ENCODE measurements around the gene KSR2. TPM values are rescaled to one million over a fixed set of nuclear protein-coding genes. Genes with fewer than 3 reads are reported as not detected.
"Not testable (repeated sequence)": the region's sequence is repeated elsewhere in the genome, so short reads cannot be mapped to it uniquely, and the experiment has no call there.

Gene KSR2
- total RNA-seq, 1 donor from 2014 or later = 2.0 TPM

GRCh38 chr12:117645473-117645872 lies 323.3 kb downstream of the KSR2 start:
- H3K9me3 Mint-ChIP-seq = no peaks in the 10 kb centered on the region
- no peaks in the 10 kb centered on the region for H3K36me3 Mint-ChIP-seq

GRCh38 chr12:117643971-117644370 lies 324.8 kb downstream of the KSR2 start:
- Mint-ChIP-seq H3K4me3 (no peak overlapping the region), H3K36me3 (no peaks in the 10 kb centered on the region), H3K9me3 (no peaks in the 10 kb centered on the region), H3K27ac (no peak overlapping the region), H3K4me1 (ENCODE audit: unreplicated experiment) (peaks cover 9% of the 10 kb centered on the region), H3K27me3 (peaks cover 27% of the 10 kb centered on the region)
- DNase-seq (ENCODE audit: extremely low spot score, unreplicated experiment) = no peak
- no peak for TF ChIP-seq CTCF (conservative IDR thresholded peaks at IDR 0.05)

More at GRCh38 chr12:117645473-117645872, 323.3 kb downstream of the KSR2 start:
- DNase-seq (ENCODE audit: extremely low spot score, unreplicated experiment) = no peak
- H3K27ac Mint-ChIP-seq = no peak overlapping the region
- H3K4me3 Mint-ChIP-seq = no peak overlapping the region
- TF ChIP-seq CTCF (conservative IDR thresholded peaks at IDR 0.05) = no peak
- peaks cover 9% of the 10 kb centered on the region for H3K4me1 Mint-ChIP-seq (ENCODE audit: unreplicated experiment)
- H3K27me3 Mint-ChIP-seq = peaks cover 27% of the 10 kb centered on the region

GRCh38 chr12:117641885-117642284 lies 326.9 kb downstream of the KSR2 start:
- Mint-ChIP-seq H3K4me1 (ENCODE audit: unreplicated experiment) (peaks cover 4% of the 10 kb centered on the region), H3K27me3 (peaks cover 22% of the 10 kb centered on the region), H3K36me3 (no peaks in the 10 kb centered on the region), H3K4me3 (no peak overlapping the region), H3K27ac (no peak overlapping the region), H3K9me3 (no peaks in the 10 kb centered on the region)
- DNase-seq (ENCODE audit: extremely low spot score, unreplicated experiment) = no peak
- TF ChIP-seq CTCF (conservative IDR thresholded peaks at IDR 0.05) = no peak

GRCh38 chr12:117640511-117640910 lies 328.3 kb downstream of the KSR2 start:
- no peak for DNase-seq (ENCODE audit: extremely low spot score, unreplicated experiment)
- no peaks in the 10 kb centered on the region for H3K4me1 Mint-ChIP-seq (ENCODE audit: unreplicated experiment)
- no peak for TF ChIP-seq CTCF (conservative IDR thresholded peaks at IDR 0.05)
- no peak overlapping the region for H3K27ac Mint-ChIP-seq
- H3K27me3 Mint-ChIP-seq = peaks cover 14% of the 10 kb centered on the region
- H3K4me3 Mint-ChIP-seq = no peak overlapping the region
- no peaks in the 10 kb centered on the region for H3K9me3 Mint-ChIP-seq
- H3K36me3 Mint-ChIP-seq = no peaks in the 10 kb centered on the region

- H3K27ac Mint-ChIP-seq = no peak overlapping the region
- no peak for TF ChIP-seq CTCF (conservative IDR thresholded peaks at IDR 0.05)
- H3K36me3 Mint-ChIP-seq = no peaks in the 10 kb centered on the region
- no peaks in the 10 kb centered on the region for H3K4me1 Mint-ChIP-seq (ENCODE audit: unreplicated experiment)
- peaks cover 17% of the 10 kb centered on the region for H3K27me3 Mint-ChIP-seq
- DNase-seq (ENCODE audit: extremely low spot score, unreplicated experiment) = no peak
- H3K9me3 Mint-ChIP-seq = peaks cover 4% of the 10 kb centered on the region
- H3K4me3 Mint-ChIP-seq = no peak overlapping the region
Observed at GRCh38 chr12:117629454-117629853, 339.3 kb downstream of the KSR2 start.

- not testable (repeated sequence) for H3K4me3 Mint-ChIP-seq; H3K4me1 Mint-ChIP-seq (ENCODE audit: unreplicated experiment); H3K9me3 Mint-ChIP-seq; H3K27ac Mint-ChIP-seq; H3K36me3 Mint-ChIP-seq; DNase-seq (ENCODE audit: extremely low spot score, unreplicated experiment)
- H3K27me3 Mint-ChIP-seq = peaks cover 17% of the 10 kb centered on the region
Observed at GRCh38 chr12:117628711-117629110, 340.1 kb downstream of the KSR2 start.

Data from type B pancreatic cell (in vitro differentiated cells).